Mucosa of descending colon (tissue), 3 donors: ENCODE data around the gene PI16. TPM values are rescaled to one million over a fixed set of nuclear protein-coding genes. Genes with fewer than 3 reads are reported as not detected.
A peak's percentile ranks its signal among the peaks of the same experiment; 100 is the strongest.

Experiments used
- ATAC-seq: fragments of 200-7000 bp; cut with Tn5 transposase; one replicate; pipeline ENCODE4 v1.9.1; 2020; ENCODE audit warnings: mild to moderate bottlenecking, moderate library complexity
- DNase-seq, 3 donors: peaks; one replicate each; pipeline ENCODE4 v3.0.0-alpha.2; 2020
- H3K36me3 ChIP-seq: fragments of 200-600 bp; one replicate; pipeline ENCODE4 v1.8.0; 2021; ENCODE audit warnings: low read depth, mild to moderate bottlenecking
- H3K4me1 ChIP-seq: fragments of 200-600 bp; one replicate; pipeline ENCODE4 v1.8.0; 2021; ENCODE audit warnings: low read depth, mild to moderate bottlenecking
- H3K4me3 ChIP-seq: fragments of 200-600 bp; one replicate; pipeline ENCODE4 v1.8.0; 2021; ENCODE audit warnings: mild to moderate bottlenecking
- H3K9me3 ChIP-seq: fragments of 200-600 bp; one replicate; pipeline ENCODE4 v1.8.0; 2021; ENCODE audit warnings: mild to moderate bottlenecking
- CTCF ChIP-seq: fragments of 200-600 bp; IDR thresholded peaks from one replicate; pipeline ENCODE4 v1.8.0; 2022; ENCODE audit warnings: antibody characterized with exemption, mild to moderate bottlenecking
- intact Hi-C, 2 donors: fragments of 100-400 bp; cut with DNase I in 1 of 2; cut with micrococcal nuclease in 1 of 2; formaldehyde crosslinking; loops; one replicate each; pipeline versions ENCODE4 v1.11.0 to v1.11.1; 2022; cut with DNase I, micrococcal nuclease
- total RNA-seq, 3 donors: library from RNA; stranded (reverse); fragmentation: NEBNext Ultra II Directional in 2 of 3; extraction: Animal tissue kit (Norgen Biotek cat#: 25700) in 2 of 3; gene quantifications; one replicate each; pipeline versions ENCODE4 v1.2.1 to v1.2.4, GENCODE V29; 2021 to 2023
- donor health status: DM: no; HTN: no; CAD: no; lungs with moderate emphysema.
- donor health status: DM: no; HTN: no; CAD: no.
- donor health status: DM: no; HTN: yes; CAD: no.

PI16 gene
- total RNA-seq, 3 donors from 2014 or later: 0.46 to 6.1 (median 3.9) TPM

- intact Hi-C loops: no loop called here
- Histone ChIP-seq H3K4me3 (no peak within 1 kb of the TSS), H3K4me1 (no peaks in the 10 kb centered on the region), H3K9me3 (no peaks in the 10 kb centered on the region), H3K36me3 (no peaks in the 10 kb centered on the region)
- ATAC-seq (peak; percentile 61), DNase-seq (peak in 1 of 3 donors; percentile 38)
- TF ChIP-seq CTCF: no peak
Measured at GRCh38 chr6:37005061-37005810, 50.7 kb downstream of the PI16 start, which contains the start of gene FGD2. TSS of gene FGD2 (plus strand) at chr6:37005655. CDS start at chr6:37005818, 163 bp downstream.

- no peak overlapping the region for H3K4me3 ChIP-seq
- intact Hi-C loops: no loop called here
- DNase-seq (no peak), ATAC-seq (peak; percentile 10)
- H3K9me3 ChIP-seq: no peaks in the 10 kb centered on the region
- TF ChIP-seq CTCF: no peak
- H3K4me1 ChIP-seq: no peaks in the 10 kb centered on the region
- H3K36me3 ChIP-seq: no peaks in the 10 kb centered on the region
Measured at GRCh38 chr6:37005827-37006567, 51.5 kb downstream of the PI16 start.

- TF ChIP-seq CTCF: no peak
- DNase-seq (no peak), ATAC-seq (peak; percentile 9)
- no peaks in the 10 kb centered on the region for H3K4me1 ChIP-seq
- H3K36me3 ChIP-seq: no peaks in the 10 kb centered on the region
- intact Hi-C loops: no loop called here
- H3K9me3 ChIP-seq: no peaks in the 10 kb centered on the region
- no peak overlapping the region for H3K4me3 ChIP-seq
Measured at GRCh38 chr6:37006793-37007339, 52.3 kb downstream of the PI16 start.

- Histone ChIP-seq H3K4me3 (no peak overlapping the region), H3K4me1 (no peaks in the 10 kb centered on the region), H3K9me3 (no peaks in the 10 kb centered on the region), H3K36me3 (no peaks in the 10 kb centered on the region)
- ATAC-seq: peak; percentile 56
- no peak for DNase-seq
- no peak for TF ChIP-seq CTCF
- intact Hi-C loops: no loop called here
Measured at GRCh38 chr6:37007340-37008043, 53.0 kb downstream of the PI16 start.
